HG02870 (cell line): ENCODE data around the gene EDA.

Experiments
- ATAC-seq: cut with Tn5 transposase; IDR thresholded peaks from one replicate; pipeline ENCODE4 v1.9.1; 2021; ENCODE audit warnings: mild to moderate bottlenecking, moderate library complexity; ENCODE audit not compliant: unreplicated experiment

EDA gene

DNA sequence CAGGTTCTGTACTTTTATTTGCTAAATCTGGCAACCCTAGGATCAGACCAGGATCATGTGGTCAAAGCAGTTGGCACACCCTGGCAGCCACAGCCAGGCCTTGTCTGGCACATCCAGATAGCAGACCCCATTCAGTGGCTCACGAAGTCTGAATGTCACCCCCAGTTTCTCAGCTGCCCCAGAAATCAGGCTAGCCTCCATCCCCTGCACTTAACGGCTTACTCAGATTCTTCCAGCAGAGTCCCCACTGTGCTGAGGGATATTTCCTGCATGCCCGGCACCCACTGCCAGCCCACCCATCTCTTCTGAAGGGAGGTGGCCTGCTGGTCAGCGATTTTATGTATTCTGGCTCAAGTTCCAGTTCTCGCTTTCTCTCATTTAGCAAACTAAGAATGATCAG is 438.5 kb downstream of the EDA start:
- ATAC-seq, result no peak

DNA sequence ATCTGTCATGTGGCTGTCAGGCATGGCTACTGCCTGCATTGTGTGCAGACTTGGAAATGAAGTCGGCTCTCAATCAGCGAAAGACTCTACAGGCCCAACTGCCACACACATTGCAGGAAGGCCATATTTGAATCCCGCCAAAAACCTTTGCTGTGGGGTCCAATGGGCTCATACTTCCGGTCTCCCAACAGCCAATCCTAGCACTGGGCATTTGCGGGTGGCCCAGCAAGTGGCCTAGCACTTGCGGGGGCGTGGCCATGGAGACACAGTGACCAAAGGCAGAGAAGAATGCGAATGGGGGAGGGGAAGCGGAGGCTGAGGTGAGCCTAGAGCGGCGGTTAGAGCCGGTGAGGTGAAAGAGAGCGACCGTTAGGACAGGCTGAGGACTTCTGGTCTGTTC is 446.2 kb downstream of the EDA start, which contains the start of gene OTUD6A:
Gene OTUD6A (plus strand): TSS at position 382 of the 400 bp plus-strand sequence. CDS start 68 bp downstream, outside the sequence.
- no peak for ATAC-seq

DNA sequence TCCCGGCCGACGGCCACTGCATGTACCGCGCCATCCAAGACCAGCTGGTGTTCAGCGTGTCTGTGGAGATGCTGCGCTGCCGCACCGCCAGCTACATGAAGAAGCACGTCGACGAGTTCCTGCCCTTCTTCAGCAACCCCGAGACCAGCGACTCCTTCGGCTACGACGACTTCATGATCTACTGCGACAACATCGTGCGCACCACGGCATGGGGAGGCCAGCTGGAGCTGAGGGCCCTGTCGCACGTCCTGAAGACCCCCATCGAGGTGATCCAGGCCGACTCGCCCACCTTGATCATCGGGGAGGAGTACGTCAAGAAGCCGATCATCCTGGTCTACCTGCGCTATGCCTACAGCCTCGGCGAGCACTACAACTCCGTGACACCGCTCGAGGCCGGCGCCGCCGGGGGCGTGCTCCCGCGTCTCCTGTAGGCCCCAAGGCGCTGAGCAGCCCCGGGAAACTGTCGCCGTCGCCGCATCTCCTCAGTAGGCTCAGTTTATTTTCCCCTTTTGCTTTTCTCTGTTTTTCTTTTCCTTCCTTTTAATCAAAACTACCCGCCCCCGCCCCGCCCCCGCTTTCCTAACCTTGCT is 447.1 kb downstream of the EDA start:
- no peak for ATAC-seq

DNA sequence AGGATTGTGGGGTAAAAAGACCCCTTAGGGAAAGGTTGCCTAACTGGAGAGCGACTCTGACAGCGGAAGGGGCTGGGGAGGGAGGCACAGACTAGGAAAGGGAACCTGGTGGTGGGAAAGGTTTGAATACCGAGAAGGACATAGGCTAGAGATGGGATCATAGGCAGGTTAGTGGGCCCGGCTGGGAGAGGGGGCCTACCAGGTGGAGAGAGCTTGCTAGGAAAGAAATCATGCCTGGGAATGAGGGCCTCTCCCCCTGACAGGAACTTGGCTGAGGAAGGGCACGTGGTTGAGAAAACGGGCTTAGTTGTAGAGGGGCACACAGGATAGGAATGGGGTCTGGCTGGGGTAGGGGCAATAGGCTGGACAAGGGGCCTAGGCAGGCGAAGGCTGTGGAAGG is 450.7 kb downstream of the EDA start:
- no peak for ATAC-seq

DNA sequence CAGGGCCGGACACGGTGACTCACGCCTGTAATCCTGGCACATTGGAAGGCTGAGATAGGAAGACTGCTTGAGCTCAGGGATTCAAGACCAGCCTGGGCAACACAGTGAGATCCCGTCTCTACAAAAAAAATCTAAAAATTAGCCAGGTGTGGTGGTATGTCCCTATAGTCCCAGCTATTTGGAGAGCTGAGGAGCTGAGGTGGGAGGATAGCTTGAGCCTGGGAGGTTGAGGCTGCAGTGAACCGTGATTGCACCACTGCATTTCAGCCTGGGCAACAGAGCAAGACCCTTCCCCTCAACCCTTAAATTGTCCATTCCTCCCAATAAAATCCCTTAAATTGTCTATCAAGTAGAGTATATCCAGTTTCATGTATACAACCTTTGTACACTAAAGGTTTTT is 463.4 kb downstream of the EDA start:
- no peak for ATAC-seq

DNA sequence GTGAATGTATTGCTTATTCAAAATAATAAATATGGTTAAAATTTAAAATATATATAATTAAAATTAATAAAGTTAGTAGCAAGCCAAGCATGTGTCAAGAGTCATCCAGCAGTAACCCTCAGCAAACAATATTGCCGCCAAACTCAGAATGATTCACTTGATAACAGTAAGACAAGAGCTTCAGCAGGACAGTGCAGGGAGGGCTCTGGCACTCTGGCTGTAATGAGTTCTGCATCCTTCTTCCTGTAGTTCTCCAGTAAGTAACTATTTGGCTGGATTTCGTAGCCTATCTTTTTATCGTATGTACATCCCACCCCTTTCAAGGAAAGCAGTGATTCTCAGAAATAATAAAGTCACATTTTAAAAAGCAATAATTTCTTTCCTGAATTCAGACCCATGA is 464.0 kb downstream of the EDA start:
- ATAC-seq, result no peak

DNA sequence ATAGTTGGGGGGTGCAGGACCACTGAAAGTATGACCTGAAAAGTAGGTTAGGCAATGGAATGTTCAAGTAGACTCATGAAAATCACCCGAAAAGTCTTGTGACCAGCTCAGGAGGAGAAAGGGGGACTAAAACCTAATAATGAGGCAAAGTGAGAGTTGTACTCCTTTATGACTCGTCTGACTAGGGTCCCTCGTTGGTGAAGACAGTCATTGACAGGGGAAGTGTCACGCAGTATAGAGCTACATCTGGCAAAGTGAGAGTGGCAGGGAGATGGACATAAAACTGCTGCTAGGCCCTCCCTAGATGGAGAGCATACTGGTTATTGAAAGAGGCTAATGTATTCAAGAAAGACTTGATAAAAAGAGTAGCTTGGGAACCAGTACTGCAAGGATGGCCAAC is 466.8 kb downstream of the EDA start:
- no peak for ATAC-seq

DNA sequence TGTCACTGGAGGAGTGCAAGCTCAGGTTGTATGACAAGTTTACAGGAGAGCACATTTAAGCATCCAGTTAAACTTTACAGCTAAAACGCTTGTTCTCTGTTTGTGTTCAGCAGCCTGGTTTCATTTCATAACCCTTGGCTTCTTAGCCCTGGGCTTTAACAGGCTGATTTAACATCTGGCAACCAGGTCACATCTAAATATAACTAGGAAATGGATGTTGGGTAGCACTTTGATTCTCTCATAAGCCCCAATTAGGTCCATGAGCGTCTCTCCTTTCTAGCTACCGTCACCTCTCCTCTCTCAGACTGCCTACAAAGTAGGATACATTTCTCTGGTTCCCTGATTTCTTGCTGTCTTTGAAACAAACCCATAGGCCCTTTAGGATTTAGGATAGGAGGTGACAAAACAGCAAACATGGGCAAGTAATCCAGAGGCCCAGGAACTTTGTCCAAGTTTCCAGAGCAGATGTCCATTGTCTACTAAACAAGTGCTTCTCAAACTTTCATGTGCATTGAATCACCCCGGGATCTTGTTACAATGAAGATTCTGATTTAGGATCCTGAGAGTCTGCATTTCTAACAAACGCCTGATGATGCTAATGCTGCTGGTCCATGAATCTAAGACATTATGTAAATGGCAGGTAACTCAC is 468.8 kb downstream of the EDA start:
- no peak for ATAC-seq

DNA sequence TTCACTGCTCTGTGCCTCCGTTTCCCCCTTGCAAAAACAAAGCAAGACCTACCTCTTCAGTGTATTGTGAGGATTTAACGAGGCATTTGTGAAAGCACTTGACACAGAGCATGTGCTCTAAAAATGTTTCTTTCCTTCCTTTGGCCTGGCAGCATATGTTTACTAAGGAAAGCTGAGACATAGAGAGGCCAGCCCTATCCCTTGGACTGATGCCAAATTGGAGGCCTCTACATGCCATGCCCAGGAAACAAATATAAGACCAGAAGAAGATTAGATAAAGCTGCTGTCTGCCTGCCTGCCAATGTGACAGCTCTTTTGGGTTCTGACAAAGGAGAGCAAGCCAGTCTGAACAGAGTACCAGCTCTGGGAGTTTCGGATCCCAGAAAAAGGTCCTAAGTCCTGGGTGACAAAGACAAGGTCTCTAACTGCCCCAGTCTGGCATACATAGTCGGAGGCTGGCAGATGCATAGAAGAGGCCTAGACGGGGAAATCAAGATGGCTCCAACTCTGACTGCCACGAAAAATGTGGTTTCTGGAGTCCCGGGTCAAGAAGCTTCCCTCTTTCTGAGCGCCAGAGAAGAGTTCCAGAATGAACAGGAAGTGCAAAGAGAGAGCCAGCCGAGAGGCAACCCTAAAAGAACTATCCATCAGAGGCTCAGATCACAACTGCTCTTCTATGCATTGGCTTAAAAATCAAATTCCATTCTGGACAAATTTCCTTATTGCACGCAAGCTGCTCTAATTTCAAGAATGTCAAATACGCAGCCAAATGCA is 472.1 kb downstream of the EDA start:
- no peak for ATAC-seq

DNA sequence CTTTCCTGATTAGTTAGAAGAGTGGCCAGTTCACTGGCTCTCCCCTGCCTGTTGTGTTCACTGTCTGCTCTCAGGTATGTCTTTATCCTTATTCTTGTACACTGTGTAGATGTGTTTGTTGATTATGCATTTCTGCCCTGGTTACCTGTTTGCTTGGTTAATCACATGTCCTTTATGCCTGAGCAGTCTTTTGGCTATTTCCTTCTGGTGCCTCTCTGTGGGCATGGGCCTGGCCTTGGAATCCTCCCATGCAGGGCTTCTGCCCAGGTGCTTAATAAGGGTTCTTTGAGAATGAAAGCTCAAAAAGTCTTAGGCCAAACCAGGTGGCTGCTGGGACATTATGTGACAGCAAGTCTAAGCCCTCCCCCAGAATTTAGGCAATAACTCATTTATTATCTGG is 472.8 kb downstream of the EDA start:
- ATAC-seq, result no peak
